ENCODE results near the gene MBP. TPM values are rescaled to one million over a fixed set of nuclear protein-coding genes. Genes with fewer than 3 reads are reported as not detected.
A peak's percentile ranks its signal among the peaks of the same experiment; 100 is the strongest.

Gene MBP
- total and polyA plus RNA-seq, 4 experiments from 2014 or later = 92.2 to 187 (median 149) TPM

- Histone ChIP-seq H3K27ac (ENCODE audit: low read depth, low read length) (no peak overlapping the region), H3K36me3 (ENCODE audit: insufficient read depth, low read length) (no peaks in the 10 kb centered on the region), H3K4me1 (ENCODE audit: insufficient read depth, low read length) (no peaks in the 10 kb centered on the region), H3K27me3 (ENCODE audit: insufficient read depth, low read length) (no peaks in the 10 kb centered on the region), H3K4me3 (ENCODE audit: low read length in 2 of 2) (no peak overlapping the region), H3K9me3 (ENCODE audit: control insufficient read depth in 1 of 2, low read length in 2 of 2) (no peaks in the 10 kb centered on the region)
- POLR2A ChIA-PET (ENCODE audit: partially characterized antibody) = no interaction called here
- Mint-ChIP-seq H3K4me1 (peaks cover 0 to 6% (median 0%) of the 10 kb centered on the region in 4 donors), H3K27ac (peak overlapping the region in 1 of 7 donors; percentile 40), H3K27me3 (peaks cover 0 to 5% of the 10 kb centered on the region in 2 donors), H3K4me3 (no peak overlapping the region), H3K36me3 (no peaks in the 10 kb centered on the region), H3K9me3 (no peaks in the 10 kb centered on the region)
- no peak for DNase-seq
- intact Hi-C loops (cut with micrococcal nuclease) = no loop called here
- CTCF ChIA-PET (ENCODE audit: partially characterized antibody) = no interaction called here
Observed at GRCh38 chr18:77168811-77169311, 36.3 kb upstream of the MBP start.

DNA sequence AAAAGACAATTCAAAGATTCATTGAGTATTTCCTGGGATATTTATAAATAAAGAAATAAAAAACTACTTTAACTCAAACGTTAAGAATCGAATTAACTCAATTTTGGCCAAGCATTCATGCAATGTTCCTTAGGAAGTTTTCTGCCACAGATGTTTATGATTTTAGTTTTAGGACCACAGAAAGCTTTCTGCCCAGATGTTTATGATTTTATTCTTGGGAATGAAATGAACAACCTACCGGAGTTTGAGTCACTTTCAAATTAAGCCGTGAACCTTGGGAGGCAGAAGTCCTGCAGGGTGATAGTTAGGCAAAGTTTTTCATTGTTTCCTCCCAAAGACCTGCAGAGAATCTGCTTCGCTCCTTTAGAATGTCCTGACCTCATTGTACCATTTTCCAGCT lies 34.7 kb upstream of the MBP start:
- CTCF ChIA-PET (ENCODE audit: partially characterized antibody) = no interaction called here
- POLR2A ChIA-PET (ENCODE audit: partially characterized antibody) = no interaction called here
- H3K9me3 Mint-ChIP-seq = no peaks in the 10 kb centered on the region

DNA sequence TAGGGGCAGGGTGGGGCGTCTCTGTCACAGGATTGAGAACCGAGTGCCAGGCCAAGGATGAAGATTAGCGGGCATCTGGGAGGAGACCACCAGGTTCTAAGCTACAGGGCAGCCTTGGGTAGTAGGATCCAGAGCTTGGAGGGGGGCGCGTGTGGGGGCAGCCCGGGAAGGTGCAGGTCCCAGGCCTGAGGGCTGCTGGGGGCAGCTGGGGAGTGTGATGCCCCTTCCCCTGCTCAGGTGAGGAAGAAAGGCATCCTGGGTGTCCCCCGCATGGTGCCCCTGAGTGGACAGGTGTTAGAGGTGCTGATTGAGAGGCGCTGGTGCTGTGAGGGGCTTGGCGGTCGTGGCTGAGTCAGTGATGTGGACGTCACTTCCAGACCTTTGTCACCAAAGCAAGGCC lies 33.9 kb upstream of the MBP start:
- Mint-ChIP-seq H3K36me3 (no peaks in the 10 kb centered on the region), H3K4me3 (no peak overlapping the region), H3K9me3 (no peaks in the 10 kb centered on the region), H3K4me1 (peaks cover 0 to 6% (median 0%) of the 10 kb centered on the region in 4 donors), H3K27ac (peak overlapping the region in 1 of 7 donors; percentile 22), H3K27me3 (peaks cover 3 to 5% of the 10 kb centered on the region in 2 donors)
- no peak overlapping the region for H3K4me3 ChIP-seq (ENCODE audit: low read length in 2 of 2)
- CTCF ChIA-PET (ENCODE audit: partially characterized antibody) = interaction anchor here (1.2 kb wide), 1 partner anchor 45 kb away, joined by 3 read pairs; no protein-coding TSS in a partner anchor
- DNase-seq = no peak
- H3K27ac ChIP-seq (ENCODE audit: low read depth, low read length) = no peak overlapping the region
- no peaks in the 10 kb centered on the region for H3K9me3 ChIP-seq (ENCODE audit: control insufficient read depth in 1 of 2, low read length in 2 of 2)
- H3K27me3 ChIP-seq (ENCODE audit: insufficient read depth, low read length) = no peaks in the 10 kb centered on the region
- no peaks in the 10 kb centered on the region for H3K36me3 ChIP-seq (ENCODE audit: insufficient read depth, low read length)
- intact Hi-C loops (cut with micrococcal nuclease) = no loop called here
- no peaks in the 10 kb centered on the region for H3K4me1 ChIP-seq (ENCODE audit: insufficient read depth, low read length)
- POLR2A ChIA-PET (ENCODE audit: partially characterized antibody) = no interaction called here

More for the DNA sequence above, 34.7 kb upstream of the MBP start:
- Histone ChIP-seq H3K36me3 (ENCODE audit: insufficient read depth, low read length) (no peaks in the 10 kb centered on the region), H3K4me1 (ENCODE audit: insufficient read depth, low read length) (no peaks in the 10 kb centered on the region), H3K27ac (ENCODE audit: low read depth, low read length) (no peak overlapping the region), H3K4me3 (ENCODE audit: low read length in 2 of 2) (no peak overlapping the region), H3K9me3 (ENCODE audit: control insufficient read depth in 1 of 2, low read length in 2 of 2) (no peaks in the 10 kb centered on the region), H3K27me3 (ENCODE audit: insufficient read depth, low read length) (no peaks in the 10 kb centered on the region)
- H3K27ac Mint-ChIP-seq = no peak overlapping the region
- no peak overlapping the region for H3K4me3 Mint-ChIP-seq
- no peaks in the 10 kb centered on the region for H3K36me3 Mint-ChIP-seq
- DNase-seq = no peak
- intact Hi-C loops (cut with micrococcal nuclease) = no loop called here
- peaks cover 0 to 6% (median 0%) of the 10 kb centered on the region in 4 donors for H3K4me1 Mint-ChIP-seq
- peaks cover 3 to 5% of the 10 kb centered on the region in 2 donors for H3K27me3 Mint-ChIP-seq

DNA sequence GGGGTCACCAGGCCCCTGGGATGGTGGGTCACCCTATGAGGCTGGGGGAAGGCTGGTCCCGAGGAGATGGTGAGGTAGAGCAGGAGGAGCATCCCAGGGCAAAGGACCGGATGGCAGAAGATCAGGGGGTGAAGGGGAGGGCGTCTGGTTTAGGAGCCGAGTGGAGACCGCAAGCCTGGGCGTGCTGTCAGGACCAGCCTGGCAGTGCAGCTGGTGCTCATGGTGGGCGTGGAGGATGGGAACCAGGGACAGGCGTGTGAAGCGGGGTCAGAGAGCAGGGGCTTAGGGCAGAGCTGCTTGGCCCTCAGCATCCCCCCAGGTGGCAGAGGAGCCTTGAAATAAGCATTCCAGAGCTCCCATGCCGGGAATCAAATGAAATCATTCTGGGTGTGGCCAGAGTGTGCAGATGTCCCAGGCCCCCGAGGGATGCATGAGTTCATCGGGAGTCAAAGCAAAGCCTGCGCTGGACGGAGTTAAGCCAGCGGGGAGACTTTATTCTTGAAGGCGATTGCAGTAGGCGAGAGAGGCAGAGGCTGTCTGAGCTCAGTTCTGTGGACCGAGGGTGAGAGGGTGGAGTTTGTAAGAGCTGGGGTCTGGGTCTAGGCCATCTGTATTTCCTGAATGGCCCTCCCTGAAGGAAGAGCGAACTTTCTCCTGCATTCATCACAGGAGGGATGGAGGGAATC lies 33.1 kb upstream of the MBP start:
- Mint-ChIP-seq H3K9me3 (no peaks in the 10 kb centered on the region), H3K36me3 (no peaks in the 10 kb centered on the region), H3K4me1 (peaks cover 0 to 6% (median 0%) of the 10 kb centered on the region in 4 donors), H3K27ac (peak overlapping the region in 1 of 7 donors; percentile 83), H3K4me3 (no peak overlapping the region), H3K27me3 (peaks cover 5% of the 10 kb centered on the region in 2 donors)
- Histone ChIP-seq H3K27ac (ENCODE audit: low read depth, low read length) (no peak overlapping the region), H3K4me3 (ENCODE audit: low read length in 2 of 2) (no peak overlapping the region), H3K36me3 (ENCODE audit: insufficient read depth, low read length) (no peaks in the 10 kb centered on the region), H3K9me3 (ENCODE audit: control insufficient read depth in 1 of 2, low read length in 2 of 2) (no peaks in the 10 kb centered on the region), H3K4me1 (ENCODE audit: insufficient read depth, low read length) (no peaks in the 10 kb centered on the region), H3K27me3 (ENCODE audit: insufficient read depth, low read length) (no peaks in the 10 kb centered on the region)
- ChIA-PET CTCF (ENCODE audit: partially characterized antibody) (interaction anchor here (1.2 kb wide), 1 partner anchor 46 kb away, joined by 3 read pairs; no protein-coding TSS in a partner anchor), POLR2A (ENCODE audit: partially characterized antibody) (no interaction called here)
- intact Hi-C loops (cut with micrococcal nuclease) = no loop called here
- no peak for DNase-seq

DNA sequence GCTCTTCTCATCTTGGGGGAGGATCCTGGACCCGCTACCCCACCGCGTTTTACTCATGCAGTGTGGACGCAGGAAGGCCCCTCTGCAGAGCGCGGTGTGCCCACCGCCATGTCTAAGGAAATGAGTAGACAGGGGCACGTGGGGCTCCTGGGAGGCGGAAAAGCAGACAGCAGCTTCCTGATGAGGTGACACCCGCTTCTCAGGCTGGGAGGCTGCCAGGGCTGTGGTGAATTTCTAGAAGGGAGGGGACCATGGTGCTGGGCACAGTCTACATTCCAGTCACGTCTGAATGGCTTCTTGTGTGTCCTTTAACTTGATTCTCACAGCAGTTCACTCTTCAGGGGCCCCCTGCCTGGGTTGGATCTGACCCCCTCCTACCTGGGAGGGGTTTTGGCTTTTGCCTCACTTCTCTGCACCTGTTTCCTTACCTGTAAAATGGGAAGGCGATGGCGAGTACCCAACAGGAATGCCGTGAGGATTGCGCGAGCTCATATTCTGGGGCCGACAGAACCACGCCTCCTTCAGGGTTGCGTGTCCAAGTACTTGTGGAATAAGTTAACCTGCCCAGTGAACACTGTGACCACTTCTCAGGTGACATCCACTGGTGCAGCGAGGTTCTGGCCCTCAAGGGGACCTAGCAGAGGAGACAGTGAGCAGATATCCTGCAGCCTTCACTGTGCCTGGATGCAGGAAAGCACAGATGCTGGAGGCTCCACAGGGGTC lies 32.3 kb upstream of the MBP start:
- Histone ChIP-seq H3K36me3 (ENCODE audit: insufficient read depth, low read length) (no peaks in the 10 kb centered on the region), H3K27ac (ENCODE audit: low read depth, low read length) (no peak overlapping the region), H3K4me1 (ENCODE audit: insufficient read depth, low read length) (no peaks in the 10 kb centered on the region), H3K27me3 (ENCODE audit: insufficient read depth, low read length) (no peaks in the 10 kb centered on the region), H3K9me3 (ENCODE audit: control insufficient read depth in 1 of 2, low read length in 2 of 2) (no peaks in the 10 kb centered on the region), H3K4me3 (ENCODE audit: low read length in 2 of 2) (no peak overlapping the region)
- no peaks in the 10 kb centered on the region for H3K9me3 Mint-ChIP-seq
- intact Hi-C loops (cut with micrococcal nuclease) = no loop called here
- ChIA-PET CTCF (ENCODE audit: partially characterized antibody) (no interaction called here), POLR2A (ENCODE audit: partially characterized antibody) (no interaction called here)
- peaks cover 5% of the 10 kb centered on the region in 2 donors for H3K27me3 Mint-ChIP-seq
- no peak overlapping the region for H3K4me3 Mint-ChIP-seq
- peaks cover 0 to 6% (median 0%) of the 10 kb centered on the region in 4 donors for H3K4me1 Mint-ChIP-seq
- H3K27ac Mint-ChIP-seq = peak overlapping the region in 2 of 7 donors; percentile 29 to 83
- no peak for DNase-seq
- no peaks in the 10 kb centered on the region for H3K36me3 Mint-ChIP-seq

GRCh38 chr18:77164026-77164425 lies 31.4 kb upstream of the MBP start:
- Mint-ChIP-seq H3K27ac (no peak overlapping the region), H3K27me3 (peaks cover 5% of the 10 kb centered on the region in 2 donors), H3K4me3 (no peak overlapping the region), H3K36me3 (no peaks in the 10 kb centered on the region), H3K9me3 (no peaks in the 10 kb centered on the region), H3K4me1 (peaks cover 0 to 6% (median 0%) of the 10 kb centered on the region in 4 donors)
- POLR2A ChIA-PET (ENCODE audit: partially characterized antibody) = no interaction called here
- no peak for DNase-seq
- intact Hi-C loops (cut with micrococcal nuclease) = no loop called here
- Histone ChIP-seq H3K27ac (ENCODE audit: low read depth, low read length) (no peak overlapping the region), H3K4me3 (ENCODE audit: low read length in 2 of 2) (no peak overlapping the region), H3K36me3 (ENCODE audit: insufficient read depth, low read length) (no peaks in the 10 kb centered on the region), H3K9me3 (ENCODE audit: control insufficient read depth in 1 of 2, low read length in 2 of 2) (no peaks in the 10 kb centered on the region), H3K4me1 (ENCODE audit: insufficient read depth, low read length) (no peaks in the 10 kb centered on the region), H3K27me3 (ENCODE audit: insufficient read depth, low read length) (no peaks in the 10 kb centered on the region)
- CTCF ChIA-PET (ENCODE audit: partially characterized antibody) = no interaction called here

GRCh38 chr18:77162580-77162979 lies 30.0 kb upstream of the MBP start:
- H3K9me3 Mint-ChIP-seq = no peaks in the 10 kb centered on the region
- Histone ChIP-seq H3K9me3 (ENCODE audit: control insufficient read depth in 1 of 2, low read length in 2 of 2) (no peaks in the 10 kb centered on the region), H3K36me3 (ENCODE audit: insufficient read depth, low read length) (no peaks in the 10 kb centered on the region), H3K4me3 (ENCODE audit: low read length in 2 of 2) (no peak overlapping the region), H3K4me1 (ENCODE audit: insufficient read depth, low read length) (no peaks in the 10 kb centered on the region), H3K27ac (ENCODE audit: low read depth, low read length) (no peak overlapping the region), H3K27me3 (ENCODE audit: insufficient read depth, low read length) (no peaks in the 10 kb centered on the region)
- no peak overlapping the region for H3K4me3 Mint-ChIP-seq
- ChIA-PET POLR2A (ENCODE audit: partially characterized antibody) (no interaction called here), CTCF (ENCODE audit: partially characterized antibody) (interaction anchor here (0.7 kb wide), 1 partner anchor 10 kb away, joined by 3 read pairs; no protein-coding TSS in a partner anchor)
- H3K27ac Mint-ChIP-seq = no peak overlapping the region
- H3K4me1 Mint-ChIP-seq = peaks cover 0 to 6% (median under 1%) of the 10 kb centered on the region in 4 donors
- DNase-seq = no peak
- peaks cover 5% of the 10 kb centered on the region in 2 donors for H3K27me3 Mint-ChIP-seq
- no peaks in the 10 kb centered on the region for H3K36me3 Mint-ChIP-seq
- intact Hi-C loops (cut with micrococcal nuclease) = no loop called here
